GM18498 (cell line): Measurements from ENCODE around the gene DBI.
A peak's percentile ranks its signal among the peaks of the same experiment; 100 is the strongest.
"Not testable (repeated sequence)": the region's sequence is repeated elsewhere in the genome, so short reads cannot be mapped to it uniquely, and the experiment has no call there.

Experiments used
- ATAC-seq: cut with Tn5 transposase; IDR thresholded peaks from one replicate; pipeline ENCODE4 v1.9.1; 2021; ENCODE audit warnings: mild to moderate bottlenecking, moderate library complexity; ENCODE audit not compliant: unreplicated experiment

The DBI gene

GRCh38 chr2:119393971-119394748 lies 27.4 kb downstream of the DBI start:
- no peak for ATAC-seq

GRCh38 chr2:119397196-119397595 lies 30.4 kb downstream of the DBI start:
- no peak for ATAC-seq

- no peak for ATAC-seq
Observed at GRCh38 chr2:119402106-119402505, 35.3 kb downstream of the DBI start.

- ATAC-seq, result no peak
Observed at GRCh38 chr2:119402645-119403560, 36.1 kb downstream of the DBI start.

- ATAC-seq, result not testable (repeated sequence)
Observed at GRCh38 chr2:119403618-119404017, 36.8 kb downstream of the DBI start.

- no peak for ATAC-seq
Observed at GRCh38 chr2:119405151-119405550, 38.4 kb downstream of the DBI start.

GRCh38 chr2:119407430-119408220 lies 40.8 kb downstream of the DBI start:
- peak; percentile 65 for ATAC-seq

GRCh38 chr2:119408221-119408619 lies 41.4 kb downstream of the DBI start:
- ATAC-seq, result no peak

- no peak for ATAC-seq
Observed at GRCh38 chr2:119409506-119409905, 42.7 kb downstream of the DBI start.

GRCh38 chr2:119414894-119415293 lies 48.1 kb downstream of the DBI start:
- ATAC-seq, result no peak

- no peak for ATAC-seq
Observed at GRCh38 chr2:119415630-119416029, 48.9 kb downstream of the DBI start.

- ATAC-seq, result no peak
Observed at GRCh38 chr2:119416299-119416923, 49.6 kb downstream of the DBI start.

- ATAC-seq, result no peak
Observed at GRCh38 chr2:119417908-119418307, 51.1 kb downstream of the DBI start.

GRCh38 chr2:119419065-119419464 lies 52.3 kb downstream of the DBI start:
- ATAC-seq, result no peak

GRCh38 chr2:119419803-119420508 lies 53.2 kb downstream of the DBI start:
- no peak for ATAC-seq

GRCh38 chr2:119421304-119421703 lies 54.5 kb downstream of the DBI start:
- no peak for ATAC-seq

GRCh38 chr2:119421741-119422140 lies 55.0 kb downstream of the DBI start:
- no peak for ATAC-seq
